Activated effector memory CD4-positive, alpha-beta T cell treated with anti-CD3 and anti-CD28 coated beads, Interleukin-2, amount 50 U/mL, for 16 hours (primary cell): ENCODE data around the gene FGF5.
"Not testable (repeated sequence)": the region's sequence is repeated elsewhere in the genome, so short reads cannot be mapped to it uniquely, and the experiment has no call there.

Experiments used
- DNase-seq: peaks from one replicate; pipeline ENCODE4 v3.0.0-alpha.2; 2020

Gene FGF5

DNA sequence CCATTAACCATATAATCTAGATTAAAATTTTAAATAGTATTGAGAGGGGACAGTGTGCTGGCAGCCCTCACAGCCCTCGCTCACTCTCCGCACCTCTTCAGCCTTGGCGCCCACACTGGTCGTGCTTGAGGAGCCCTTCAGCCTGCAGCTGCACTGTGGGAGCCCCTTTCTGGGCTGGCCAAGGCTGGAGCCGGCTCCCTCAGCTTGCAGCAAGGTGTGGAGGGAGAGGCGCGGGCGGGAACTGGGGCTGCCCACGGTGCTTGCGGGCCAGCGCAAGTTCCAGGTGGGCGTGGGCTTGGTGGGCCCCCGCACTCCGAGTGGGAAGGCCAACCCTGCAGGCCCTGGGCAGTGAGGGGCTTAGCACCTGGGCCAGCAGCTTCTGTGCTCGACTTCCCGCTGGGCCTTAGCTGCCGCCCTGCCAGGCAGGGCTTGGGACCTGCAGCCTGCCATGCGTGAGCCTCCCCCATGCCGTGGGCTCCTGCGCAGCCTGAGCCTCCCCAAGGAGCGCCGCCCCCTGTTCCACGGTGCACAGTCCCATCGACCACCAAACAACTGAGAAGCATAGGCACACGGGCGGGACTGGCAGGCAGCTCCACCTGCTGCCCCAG lies 36.3 kb downstream of the FGF5 start:
- DNase-seq, result no peak

DNA sequence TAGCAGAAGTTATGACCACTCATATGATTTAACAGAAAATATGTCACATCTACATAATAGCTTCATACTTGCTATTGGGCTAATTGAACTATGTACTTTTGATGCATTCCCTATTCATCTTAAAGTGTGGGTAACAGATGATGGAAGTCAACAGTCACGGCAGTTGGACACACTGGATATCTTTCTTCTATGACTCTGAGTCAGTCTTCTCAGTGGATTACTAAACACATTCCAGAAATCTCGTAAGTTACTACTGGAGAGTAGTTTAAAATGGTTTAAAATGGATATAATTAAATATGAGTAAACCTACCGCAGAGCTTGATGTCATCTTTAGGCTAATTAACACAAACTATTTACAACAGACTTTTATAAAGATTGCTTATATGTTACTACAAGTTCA lies 39.0 kb downstream of the FGF5 start:
- no peak for DNase-seq

DNA sequence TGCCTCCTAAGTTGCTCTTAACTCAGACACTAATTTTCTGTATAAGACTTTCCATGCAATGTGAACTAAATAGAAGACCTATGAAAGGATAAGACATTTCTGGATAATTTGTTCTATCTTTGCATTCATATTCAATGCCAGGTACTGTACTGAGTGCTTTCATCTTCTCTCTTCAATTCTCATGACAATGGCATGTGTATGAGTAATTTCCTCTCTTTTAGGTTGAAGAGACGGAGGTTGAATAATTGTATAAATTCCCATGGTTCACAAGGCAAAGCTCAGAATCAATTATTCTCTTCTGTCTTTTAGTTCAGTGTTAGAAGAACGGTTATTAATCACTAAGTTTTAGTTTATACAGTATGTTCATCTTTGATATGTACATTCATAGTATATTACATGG lies 39.8 kb downstream of the FGF5 start:
- no peak for DNase-seq

DNA sequence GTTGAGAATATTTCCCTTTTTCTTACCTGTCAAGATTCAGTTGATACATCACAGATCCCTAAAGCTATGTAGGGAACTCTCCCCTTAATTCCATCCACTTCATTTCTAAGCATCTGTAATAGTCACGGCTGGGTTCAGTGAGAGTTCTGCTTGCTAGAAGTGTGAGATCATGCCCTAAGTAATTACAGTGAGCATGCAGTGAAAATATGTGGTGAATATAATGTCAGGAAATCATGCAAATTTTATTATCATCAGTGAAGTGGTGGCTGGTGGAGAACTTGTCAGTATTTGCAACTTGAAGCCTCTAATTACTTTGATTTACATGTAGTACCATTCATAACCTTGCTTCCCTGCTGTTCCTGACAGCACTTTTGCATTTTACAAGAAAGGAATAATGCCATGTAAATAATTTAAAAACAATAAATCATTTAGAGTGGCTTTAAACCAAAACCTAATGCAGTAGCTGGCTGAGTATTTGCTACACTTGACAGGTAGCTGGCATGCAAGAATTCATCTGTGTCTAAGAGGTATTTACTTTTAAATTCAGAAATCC lies 40.8 kb downstream of the FGF5 start:
- DNase-seq, result no peak

DNA sequence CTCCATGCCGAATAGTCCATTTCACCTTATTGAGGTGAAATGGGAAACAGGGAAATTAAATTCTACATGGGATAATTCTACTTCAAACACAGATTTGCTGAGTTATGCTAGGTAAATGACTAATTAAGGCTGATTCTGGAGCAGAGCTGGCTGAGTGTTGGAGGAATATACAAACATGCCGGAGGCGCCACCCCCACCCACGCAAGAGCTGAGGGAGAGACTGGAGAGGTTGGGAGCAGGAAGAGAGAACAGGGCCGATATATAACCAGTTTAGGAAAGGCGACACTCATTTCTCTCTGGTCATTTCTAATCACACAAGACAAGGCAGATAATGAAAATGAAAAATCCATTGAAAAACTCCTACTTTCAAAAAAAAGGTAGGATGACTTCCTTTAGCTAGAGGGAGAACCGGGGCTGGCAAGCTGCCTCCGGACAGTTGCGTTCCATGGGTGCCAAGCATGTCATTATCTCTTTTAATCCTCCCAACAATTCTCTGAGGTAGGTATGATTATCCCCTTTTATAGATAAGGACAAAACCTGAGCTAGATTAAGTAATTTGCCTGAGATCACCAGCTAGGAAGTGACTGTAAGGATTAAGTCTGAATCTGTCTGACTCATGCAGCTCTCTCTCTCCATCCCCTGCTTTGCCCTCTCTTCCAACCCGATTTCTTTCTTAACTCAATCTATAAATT lies 41.5 kb downstream of the FGF5 start:
- no peak for DNase-seq

DNA sequence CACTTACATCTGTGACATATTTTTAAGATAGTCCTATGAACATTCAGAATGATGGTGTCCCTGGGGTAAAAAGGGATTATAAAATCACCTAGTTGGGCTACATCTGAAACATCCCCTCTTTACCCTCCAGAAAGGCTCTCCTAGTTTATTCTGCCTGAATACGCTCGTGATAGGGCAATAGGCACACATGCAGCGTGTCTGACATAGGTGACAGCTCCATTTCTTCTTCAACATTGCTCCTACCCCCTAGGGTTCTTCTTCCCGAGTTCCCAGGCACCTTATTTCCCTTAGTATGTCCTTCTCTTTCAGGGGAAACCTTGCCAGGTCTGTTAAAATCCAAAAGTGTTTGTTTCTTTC lies 42.0 kb downstream of the FGF5 start:
- DNase-seq, result no peak

DNA sequence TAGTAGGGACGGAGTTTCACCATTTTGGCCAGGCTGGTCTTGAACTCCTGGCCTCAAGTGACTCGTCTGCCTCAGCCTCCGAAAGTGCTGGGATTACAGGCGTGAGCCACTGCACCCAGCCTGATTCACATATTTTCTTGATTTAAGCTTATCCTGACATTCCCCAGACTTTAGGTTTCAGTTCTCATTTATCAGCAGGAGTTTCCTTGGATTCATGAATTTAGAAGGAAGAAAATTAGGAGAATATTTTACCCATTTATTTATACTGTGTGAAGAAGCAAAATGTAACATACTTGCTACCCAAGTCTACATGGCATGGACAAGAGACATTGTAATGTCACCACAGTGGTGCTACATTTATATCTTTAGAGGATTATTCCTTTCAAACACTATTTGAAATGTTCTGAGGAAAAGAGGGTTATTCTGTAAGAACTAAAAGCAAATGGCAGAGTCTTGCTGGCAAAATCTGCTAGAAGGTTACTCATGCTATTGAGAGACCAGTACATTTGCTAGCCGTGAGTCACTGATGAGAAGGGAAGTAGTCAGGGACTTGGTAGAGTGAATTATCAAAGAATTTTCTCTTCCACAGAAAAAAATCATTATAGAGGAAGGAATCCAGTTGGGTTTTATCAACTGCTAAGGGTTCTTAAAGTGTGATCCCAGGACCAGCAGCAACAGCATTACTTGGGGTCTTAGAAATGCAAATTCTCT lies 43.0 kb downstream of the FGF5 start:
- DNase-seq, result no peak

DNA sequence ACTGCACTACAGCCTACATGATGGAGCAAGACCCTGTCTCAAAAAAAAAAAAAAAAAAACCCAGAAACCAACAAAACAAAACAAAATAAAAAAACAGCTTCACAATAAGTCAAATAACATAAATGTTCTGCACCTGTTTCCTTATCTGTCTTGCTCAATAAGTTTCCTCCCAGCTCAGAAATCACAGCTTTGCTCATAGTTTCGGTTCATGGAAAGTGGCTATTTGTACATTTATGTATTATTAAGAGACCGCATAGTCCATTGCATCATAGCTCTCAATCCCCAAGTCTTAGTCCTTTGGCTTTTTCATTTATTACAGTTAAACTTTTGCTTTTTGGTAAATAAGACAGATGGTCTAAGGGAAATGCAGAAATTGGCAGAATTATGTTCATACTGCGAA lies 44.7 kb downstream of the FGF5 start:
- DNase-seq, result no peak

DNA sequence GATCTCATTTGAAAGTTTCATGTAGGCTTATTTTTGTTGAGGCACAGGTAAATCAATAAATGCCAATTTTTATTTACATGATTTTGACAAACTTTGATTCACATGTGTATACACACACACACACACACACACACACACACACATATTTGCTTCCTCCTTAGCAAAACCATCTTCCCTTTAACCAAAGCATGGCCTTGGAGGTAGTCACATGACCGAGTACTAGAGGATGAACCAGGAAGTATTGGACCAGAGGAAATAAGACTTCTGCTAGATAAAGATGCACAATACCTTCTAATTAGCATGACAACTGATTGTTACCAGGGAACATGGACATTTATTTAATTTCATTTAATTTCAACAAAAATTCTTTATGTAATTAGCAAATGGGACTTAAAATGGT lies 45.7 kb downstream of the FGF5 start:
- DNase-seq, result no peak

DNA sequence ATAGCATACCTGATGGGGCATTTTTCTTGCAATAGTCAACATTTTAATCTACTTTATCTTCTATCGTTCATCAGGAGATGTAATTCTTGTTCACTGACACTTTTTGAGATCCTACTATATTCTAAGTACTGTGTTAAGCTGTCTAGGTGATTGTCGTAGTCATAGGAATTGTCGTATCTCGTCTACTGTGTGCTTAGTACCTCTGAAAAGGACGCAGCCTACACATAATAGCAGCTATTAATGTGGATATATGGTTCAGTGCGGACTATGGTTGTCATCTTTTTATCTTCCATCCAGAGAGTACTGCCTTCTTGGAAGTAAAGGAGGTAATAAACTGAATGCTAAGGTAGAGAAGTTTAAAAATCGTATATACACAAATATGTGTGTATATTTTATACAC lies 47.2 kb downstream of the FGF5 start:
- DNase-seq, result no peak

DNA sequence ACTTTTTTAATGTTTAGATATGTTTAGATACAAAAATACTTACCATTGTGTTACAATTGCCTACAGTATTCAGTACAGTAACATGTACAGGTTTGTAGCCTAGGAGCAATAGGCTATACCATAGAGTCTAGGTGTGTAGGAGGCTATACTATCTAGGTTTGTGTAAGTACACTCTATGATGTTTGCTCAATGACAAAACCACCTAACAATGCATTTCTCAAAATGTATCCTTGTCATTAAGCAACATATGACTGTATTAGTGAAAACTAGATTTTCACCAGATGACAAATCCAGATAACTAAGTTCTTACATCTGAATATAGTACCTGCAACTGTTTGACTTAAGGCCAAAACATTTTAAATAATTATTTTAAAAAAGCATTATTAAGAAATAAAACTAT lies 49.4 kb downstream of the FGF5 start:
- not testable (repeated sequence) for DNase-seq

DNA sequence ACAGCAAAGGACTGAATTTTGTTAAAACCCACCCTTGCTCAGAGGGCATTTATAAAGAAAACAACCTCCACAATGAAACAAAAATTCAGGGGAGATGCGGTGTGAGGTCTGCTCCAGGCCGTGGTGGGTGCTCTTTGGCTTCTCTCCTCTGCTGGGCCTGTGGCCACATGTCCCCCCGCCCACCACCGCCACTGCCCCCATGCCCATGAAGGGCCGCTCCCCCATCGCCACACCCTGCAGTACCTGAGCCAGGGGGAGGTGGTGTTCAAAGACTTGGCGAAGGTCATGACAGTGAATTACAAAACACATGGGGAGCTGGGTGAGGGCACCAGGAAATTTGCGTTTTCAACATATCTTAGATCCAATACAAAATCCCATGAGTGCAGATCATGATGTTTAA lies 54.9 kb downstream of the FGF5 start:
- no peak for DNase-seq

DNA sequence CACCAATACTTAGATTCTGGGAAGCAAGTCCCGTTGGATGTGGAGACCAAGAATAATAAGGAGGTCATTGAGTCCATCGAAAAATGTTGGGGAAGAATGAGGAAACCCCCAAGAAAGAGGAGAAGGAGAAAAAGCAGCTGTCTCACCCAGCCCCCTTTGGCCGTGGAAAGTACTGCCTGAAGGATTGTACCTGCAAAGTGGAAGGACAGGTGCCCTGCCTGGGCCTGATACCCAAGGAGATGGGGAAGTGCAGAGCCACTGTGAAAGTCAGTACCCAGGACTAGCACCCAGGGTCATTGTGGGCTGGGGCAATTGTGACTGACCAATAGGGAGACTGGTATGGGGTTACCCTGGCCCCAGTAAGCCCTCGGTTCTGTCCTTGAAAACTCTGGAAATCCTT lies 55.3 kb downstream of the FGF5 start:
- no peak for DNase-seq

DNA sequence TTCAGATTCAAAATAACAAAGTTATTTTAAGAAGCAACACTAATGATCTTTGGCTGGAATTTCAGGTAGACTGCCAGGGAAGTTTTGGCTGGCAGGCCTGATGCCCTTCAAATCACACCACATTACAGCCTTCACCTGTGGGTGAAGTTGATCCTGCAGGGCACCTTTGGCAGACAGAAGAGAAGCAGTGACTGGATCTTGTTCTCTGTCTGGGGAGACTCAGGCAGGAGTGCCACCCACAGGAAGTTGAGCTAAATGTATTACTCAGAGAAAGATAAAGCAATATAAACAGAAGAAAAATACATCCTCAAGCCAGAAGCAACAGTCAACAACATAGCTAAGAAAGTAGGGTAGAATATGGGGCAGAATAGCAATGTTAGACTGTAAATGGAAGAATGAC lies 56.3 kb downstream of the FGF5 start:
- DNase-seq, result no peak

DNA sequence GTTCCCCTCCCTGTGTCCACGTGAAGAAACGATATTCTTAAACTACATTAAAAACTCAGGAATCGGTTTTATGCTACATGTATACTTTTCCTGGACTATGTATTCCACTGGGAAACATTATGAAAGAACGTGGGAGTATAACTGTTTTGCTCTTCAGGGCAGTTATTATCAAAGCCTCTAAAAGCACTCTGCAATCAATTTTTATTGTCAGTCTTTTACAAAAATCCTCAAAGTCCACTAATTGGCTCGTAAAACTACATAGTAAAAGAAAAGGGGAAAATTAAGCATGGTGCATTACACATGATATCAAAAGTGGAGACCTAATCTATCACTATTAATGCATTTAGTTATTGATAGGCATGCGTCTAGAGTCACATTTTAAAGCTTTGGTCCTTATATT lies 57.7 kb downstream of the FGF5 start:
- no peak for DNase-seq

DNA sequence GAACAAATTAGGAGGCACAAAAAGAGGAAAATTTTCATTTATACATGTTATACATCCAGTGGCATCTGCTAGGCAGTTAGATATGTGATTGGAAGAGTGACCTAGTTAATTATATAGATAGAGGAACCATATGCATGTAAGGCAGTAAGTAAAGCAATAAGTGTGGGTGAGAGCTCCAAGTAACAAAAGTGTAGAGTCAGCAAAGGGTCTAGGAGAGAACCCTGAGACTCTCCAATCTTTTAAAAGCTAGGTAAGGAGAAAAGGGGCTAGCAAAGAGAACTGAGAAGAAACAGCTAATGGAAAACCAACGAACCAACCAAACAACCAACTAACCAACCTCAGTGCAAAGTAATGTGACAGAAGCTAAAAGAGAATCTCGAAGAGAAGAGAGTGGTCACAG lies 65.2 kb downstream of the FGF5 start:
- no peak for DNase-seq

DNA sequence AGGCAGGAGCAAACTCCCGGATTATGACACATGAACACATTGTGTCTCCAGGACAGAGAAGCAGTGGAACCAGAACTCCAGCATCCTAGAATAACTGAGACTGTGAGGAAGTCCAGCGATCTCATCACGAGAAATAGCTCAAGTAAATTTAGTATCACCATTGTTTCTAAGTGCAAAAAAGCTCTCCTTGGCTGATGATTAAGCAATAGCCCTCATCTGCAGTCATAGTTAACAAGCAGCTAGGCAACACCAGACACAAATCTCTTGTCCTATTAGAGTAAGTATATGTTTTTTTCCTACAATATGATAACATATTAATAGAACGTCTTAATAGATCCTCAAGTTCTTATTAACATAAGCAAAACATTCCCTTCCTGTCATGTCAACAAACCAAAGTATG lies 66.7 kb downstream of the FGF5 start:
- DNase-seq, result no peak

DNA sequence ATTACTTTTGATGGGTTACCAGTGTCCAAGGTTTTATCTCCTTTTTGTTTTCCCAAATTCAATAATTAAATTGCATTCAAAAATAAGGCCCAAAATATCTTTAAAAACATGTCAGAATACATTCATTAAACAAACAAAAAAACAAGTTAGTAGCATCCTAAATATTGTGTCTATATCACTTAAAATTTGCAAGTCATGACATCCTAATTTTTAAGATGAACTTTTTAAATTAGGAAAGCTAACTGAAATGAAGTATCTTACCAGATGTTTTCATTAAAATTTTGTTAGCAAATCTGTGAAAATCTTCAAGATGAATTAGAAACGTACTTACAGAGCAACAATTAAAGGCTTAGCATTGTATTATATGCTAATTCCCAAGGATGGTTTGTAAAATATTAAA lies 68.1 kb downstream of the FGF5 start:
- DNase-seq, result no peak

DNA sequence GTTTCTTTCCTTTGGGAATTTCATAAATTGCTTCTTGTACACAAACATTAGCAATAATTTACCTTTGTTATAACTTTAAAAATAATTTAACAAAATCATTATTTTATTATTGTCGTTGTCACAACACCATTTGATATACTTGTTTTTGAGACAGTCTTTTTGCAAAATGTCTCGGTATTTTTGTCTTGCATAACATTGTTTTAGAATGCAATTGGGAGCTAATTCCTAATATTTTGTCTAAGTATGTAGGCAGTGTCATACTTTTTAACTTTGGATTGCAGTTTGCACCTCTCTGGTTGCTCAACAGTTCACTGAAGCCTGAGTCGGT lies 68.7 kb downstream of the FGF5 start:
- DNase-seq, result no peak

DNA sequence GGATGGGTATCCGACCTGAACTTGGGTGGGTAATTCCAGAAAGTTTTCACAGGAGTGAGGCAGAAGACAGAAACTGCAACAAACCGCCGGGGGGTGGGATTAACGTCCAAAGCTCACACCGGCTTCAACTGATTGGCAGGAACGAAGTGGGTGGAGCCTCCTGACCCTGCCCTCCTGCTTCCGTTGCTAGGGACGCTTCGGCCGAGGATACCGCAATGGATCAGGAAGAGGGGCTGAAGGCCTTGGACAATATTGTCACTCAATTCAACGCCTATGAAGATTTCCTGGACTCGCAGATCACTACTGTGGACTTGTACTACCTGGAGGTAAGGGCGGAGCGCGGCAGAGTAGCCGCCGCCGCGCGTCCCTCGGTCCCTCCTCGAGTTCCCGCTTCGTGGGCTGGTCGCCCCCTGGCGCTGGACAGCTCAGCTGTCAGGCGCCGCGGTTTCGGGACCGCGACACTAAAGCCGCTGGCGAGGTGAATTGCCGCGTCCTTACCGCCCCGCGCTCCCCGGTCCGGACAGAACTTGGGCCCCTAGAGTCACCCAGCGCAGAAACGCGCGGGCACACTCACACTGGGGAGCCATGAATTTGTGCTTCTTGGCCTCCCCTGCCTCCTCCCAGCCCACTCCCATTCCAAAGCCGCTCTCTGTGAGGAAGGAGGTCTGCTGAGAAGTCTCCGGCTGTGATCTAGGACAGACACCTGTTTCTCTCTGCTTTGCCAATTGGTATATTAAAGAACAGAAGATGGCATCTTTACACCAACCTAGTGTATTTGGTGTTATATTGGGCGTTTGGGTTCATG lies 69.3 kb downstream of the FGF5 start, which contains the start of gene CFAP299:
CFAP299 (plus strand) TSS at position 177 of the 805 bp plus-strand sequence.
- peak; percentile 73 for DNase-seq

DNA sequence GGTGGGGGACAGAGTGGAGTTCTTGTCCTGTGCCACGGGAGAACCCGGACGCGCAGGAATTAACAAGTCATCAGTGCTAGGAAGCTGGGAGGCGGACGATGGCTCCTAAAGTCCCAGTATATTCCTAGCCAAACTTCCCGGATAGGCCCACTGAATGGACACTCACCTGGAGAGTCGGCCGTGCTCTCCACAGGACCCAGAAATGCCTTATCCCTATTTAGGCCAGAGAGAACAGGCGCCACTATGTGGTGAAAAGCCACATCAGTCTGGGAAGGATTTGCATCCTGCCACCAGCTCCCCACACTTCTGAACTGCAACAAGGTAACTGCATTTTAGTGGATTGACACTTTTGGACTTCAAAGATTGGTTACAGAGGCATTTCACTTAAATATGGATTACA lies 70.1 kb downstream of the FGF5 start:
- no peak for DNase-seq

DNA sequence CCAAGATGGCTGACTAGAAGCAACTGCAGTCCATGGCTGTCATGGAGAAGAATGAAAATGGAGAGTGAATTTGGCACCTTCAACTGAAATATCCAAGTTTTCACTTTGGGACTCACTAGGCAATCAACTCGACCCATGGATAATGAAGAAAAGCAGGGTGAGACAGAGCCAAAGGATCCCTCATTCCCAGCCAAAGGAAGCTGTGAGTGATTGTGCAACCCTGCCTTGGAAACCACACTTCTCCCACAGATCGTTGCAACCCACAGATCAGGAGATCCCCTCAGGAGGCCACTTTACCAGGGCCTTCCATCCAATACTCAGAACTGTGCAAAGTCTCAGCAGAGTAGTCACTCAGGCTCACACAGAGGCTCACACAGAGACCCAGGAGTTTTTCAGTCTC lies 73.6 kb downstream of the FGF5 start:
- no peak for DNase-seq
